GM20000 (cell line): ENCODE data around the gene EBF3.
A peak's percentile ranks its signal among the peaks of the same experiment; 100 is the strongest.

ENCODE experiments used
- DNase-seq: peaks from one replicate; pipeline ENCODE4 v3.0.0; 2012; ENCODE audit warnings: low spot score
- TF ChIP-seq, protein P1 (sequence below): IDR thresholded peaks from 2 replicates; pipeline ENCODE4 v1.5.1; 2012; ENCODE audit warnings: mild to moderate bottlenecking, control low read depth; ENCODE audit errors: extremely low read depth, missing control alignments

Gene EBF3

DNA sequence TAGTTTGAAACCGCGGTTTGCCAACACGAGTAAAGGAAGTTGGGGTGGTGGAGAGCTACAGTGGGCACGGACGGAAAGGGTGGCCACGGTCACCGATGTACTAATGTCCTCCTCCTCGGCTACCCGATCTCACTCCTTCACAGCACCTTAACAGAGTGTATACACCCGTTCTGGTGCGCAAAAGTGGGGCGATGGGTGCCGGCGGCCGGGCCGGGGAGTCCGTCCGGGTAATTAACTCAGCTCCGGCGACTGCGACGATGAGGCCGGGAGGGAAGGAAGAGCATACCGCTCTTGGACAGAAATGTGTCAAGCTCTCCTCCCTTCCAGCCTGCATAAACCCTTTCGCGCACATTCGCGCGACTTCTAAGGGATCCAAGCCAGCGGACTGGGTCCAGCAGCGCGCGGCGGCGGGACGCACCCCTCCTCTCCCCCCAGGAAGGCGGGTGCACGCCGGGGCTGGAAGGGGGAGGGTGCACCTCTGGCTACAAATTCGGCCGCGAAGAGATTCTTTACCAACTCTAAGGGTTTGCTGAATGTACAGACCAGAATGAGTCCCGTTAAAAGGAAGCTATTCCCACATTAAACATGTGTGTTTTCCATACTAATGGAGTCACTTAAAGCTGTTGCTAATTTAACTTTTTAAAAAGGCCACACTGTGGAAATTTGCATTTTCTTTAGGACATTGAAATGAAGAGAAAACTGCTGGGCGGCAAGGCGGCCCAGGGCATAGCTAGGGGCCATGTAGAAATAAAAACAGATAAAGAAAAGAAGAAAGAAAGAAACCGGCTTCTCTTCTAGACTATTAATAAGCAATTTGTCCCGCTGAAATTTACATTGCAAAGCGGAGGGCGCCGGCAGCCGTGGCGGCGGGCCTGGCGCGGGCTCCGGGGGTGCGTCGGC lies 6.6 kb upstream of the EBF3 start:
- TF ChIP-seq, protein P1, sequence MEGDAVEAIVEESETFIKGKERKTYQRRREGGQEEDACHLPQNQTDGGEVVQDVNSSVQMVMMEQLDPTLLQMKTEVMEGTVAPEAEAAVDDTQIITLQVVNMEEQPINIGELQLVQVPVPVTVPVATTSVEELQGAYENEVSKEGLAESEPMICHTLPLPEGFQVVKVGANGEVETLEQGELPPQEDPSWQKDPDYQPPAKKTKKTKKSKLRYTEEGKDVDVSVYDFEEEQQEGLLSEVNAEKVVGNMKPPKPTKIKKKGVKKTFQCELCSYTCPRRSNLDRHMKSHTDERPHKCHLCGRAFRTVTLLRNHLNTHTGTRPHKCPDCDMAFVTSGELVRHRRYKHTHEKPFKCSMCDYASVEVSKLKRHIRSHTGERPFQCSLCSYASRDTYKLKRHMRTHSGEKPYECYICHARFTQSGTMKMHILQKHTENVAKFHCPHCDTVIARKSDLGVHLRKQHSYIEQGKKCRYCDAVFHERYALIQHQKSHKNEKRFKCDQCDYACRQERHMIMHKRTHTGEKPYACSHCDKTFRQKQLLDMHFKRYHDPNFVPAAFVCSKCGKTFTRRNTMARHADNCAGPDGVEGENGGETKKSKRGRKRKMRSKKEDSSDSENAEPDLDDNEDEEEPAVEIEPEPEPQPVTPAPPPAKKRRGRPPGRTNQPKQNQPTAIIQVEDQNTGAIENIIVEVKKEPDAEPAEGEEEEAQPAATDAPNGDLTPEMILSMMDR, result no peak
- DNase-seq, result peak; percentile 32

GRCh38 chr10:129969911-129970464 lies 5.9 kb upstream of the EBF3 start:
- DNase-seq, result peak; percentile 20
- TF ChIP-seq, protein P1, result no peak

GRCh38 chr10:129969184-129969910 lies 5.3 kb upstream of the EBF3 start:
- DNase-seq, result peak; percentile 29
- TF ChIP-seq, protein P1, result no peak

GRCh38 chr10:129968853-129969183 lies 4.7 kb upstream of the EBF3 start:
- TF ChIP-seq, protein P1, result no peak
- peak; percentile 70 for DNase-seq

DNA sequence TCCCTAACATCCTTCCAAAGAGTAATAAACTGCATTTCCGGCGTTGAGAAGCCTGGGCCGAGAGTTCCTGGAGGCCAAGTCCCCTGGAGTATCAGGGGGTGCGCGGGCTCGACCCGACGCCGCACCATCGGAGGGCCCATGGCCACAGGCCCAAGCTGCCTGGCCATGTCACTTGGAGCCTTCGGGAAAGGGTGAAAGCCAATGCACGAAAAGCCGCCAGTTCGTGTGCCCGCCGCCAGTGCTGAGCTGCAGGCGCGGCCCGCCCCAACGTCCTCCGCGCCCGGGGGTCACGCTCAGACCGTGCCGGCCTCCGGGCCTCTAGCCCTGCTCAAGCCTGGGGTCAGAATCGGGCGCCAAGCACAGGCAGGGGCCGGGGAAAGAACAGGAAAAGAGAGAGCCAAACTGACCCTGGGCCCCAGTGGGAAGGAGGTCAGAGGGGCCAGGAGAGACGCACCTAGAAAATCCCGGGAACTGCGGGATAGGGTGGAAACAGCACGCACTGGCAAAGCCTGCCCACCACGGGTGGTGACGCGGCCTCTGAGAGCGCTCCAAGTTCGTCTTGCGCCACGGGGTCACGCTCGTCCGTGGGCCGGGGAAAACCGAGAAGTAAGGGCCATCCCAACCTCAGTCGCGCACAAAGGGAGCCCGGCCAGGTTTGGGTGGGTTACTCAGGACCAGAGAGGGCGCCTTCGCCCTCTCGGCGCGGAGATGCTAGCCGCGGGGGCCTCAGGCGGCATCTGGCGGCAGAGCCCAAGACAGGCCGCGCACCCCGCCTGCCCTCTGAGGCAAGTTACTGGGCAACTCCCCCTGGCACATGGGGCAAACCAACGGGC lies 4.2 kb upstream of the EBF3 start:
- peak; percentile 49 for DNase-seq
- TF ChIP-seq, protein P1, result no peak

DNA sequence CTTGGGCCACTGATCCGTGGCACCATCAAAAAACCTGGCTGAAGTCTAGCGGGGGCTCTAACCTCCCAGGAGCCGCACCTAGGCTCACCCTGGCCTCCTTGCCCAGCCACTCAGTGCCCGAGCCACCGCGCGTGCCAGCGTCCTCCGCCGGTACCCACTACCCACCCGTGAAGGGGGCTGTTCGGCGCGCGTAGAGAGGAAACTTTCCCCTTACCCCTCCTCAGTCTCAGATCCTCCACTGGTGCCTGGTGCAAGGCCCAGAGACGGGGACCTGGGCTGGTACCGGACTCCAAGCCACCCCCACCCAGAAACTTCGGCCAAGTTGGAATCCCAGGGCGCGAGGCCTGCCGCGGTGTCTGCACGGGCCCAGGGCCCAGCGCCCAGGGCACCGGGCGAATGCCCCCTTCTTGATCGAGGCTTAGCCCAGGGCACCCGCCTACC lies 3.5 kb upstream of the EBF3 start:
- TF ChIP-seq, protein P1, result no peak
- peak; percentile 44 for DNase-seq
